ENCODE results near the gene FLVCR1. TPM values are rescaled to one million over a fixed set of nuclear protein-coding genes. Genes with fewer than 3 reads are reported as not detected.
"Not testable (repeated sequence)": the region's sequence is repeated elsewhere in the genome, so short reads cannot be mapped to it uniquely, and the experiment has no call there.

Gene FLVCR1
- total RNA-seq, 4 donors from 2014 or later: 19.8 to 83.4 (median 41.5) TPM

DNA sequence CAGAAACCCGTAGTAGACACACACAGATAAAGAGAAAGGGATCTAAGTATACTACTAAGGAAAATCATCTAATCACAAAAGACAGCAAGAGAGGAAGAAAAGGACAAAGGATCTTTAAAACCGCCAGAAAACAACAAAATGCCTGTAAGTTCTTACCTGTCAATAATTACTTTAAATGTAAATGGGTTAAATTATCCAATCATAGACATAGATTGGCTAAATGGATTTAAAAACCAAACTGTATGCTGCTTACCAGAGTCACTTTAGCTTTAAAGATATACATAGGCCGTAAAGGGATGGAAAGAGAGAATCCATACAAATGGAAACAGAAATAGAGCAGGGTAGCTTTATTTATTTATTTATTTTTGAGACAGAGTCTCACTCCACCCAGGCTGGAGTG lies 44.0 kb downstream of the FLVCR1 start:
- H3K27me3 ChIP-seq: no peaks in the 10 kb centered on the region
- TF ChIP-seq, protein P1, sequence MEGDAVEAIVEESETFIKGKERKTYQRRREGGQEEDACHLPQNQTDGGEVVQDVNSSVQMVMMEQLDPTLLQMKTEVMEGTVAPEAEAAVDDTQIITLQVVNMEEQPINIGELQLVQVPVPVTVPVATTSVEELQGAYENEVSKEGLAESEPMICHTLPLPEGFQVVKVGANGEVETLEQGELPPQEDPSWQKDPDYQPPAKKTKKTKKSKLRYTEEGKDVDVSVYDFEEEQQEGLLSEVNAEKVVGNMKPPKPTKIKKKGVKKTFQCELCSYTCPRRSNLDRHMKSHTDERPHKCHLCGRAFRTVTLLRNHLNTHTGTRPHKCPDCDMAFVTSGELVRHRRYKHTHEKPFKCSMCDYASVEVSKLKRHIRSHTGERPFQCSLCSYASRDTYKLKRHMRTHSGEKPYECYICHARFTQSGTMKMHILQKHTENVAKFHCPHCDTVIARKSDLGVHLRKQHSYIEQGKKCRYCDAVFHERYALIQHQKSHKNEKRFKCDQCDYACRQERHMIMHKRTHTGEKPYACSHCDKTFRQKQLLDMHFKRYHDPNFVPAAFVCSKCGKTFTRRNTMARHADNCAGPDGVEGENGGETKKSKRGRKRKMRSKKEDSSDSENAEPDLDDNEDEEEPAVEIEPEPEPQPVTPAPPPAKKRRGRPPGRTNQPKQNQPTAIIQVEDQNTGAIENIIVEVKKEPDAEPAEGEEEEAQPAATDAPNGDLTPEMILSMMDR (IDR thresholded peaks at IDR 0.05): no peak
- no peak for TF ChIP-seq POLR2A (IDR thresholded peaks at IDR 0.05)
- H3K4me3 ChIP-seq: no peak overlapping the region
- H3K9me3 ChIP-seq: peaks cover 0 to 13% (median 0%) of the 10 kb centered on the region in 4 donors
- DNase-seq: no peak
- H3K4me1 ChIP-seq: no peaks in the 10 kb centered on the region
- H3K27ac ChIP-seq: no peak overlapping the region
- peaks cover 0 to 28% (median 0%) of the 10 kb centered on the region in 3 donors for H3K36me3 ChIP-seq

DNA sequence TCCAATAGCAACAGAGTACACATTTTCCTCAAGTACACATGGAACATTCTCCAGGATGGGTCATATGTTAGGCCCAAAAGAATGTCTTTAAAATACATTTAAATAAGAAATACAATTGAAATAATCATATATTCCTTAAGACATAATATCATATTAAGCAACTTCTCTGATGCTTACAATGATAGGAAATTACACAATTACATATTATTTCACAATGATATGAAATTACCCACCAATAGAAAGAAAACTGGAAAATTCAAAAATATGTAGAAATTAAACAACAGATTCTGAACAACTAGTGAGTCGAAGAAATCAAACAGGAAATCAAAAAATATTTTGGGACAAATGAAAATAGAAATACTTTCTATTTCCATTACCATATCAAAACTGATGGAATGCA lies 45.6 kb downstream of the FLVCR1 start:
- no peak overlapping the region for H3K27ac ChIP-seq
- H3K9me3 ChIP-seq: peaks cover 0 to 13% (median 0%) of the 10 kb centered on the region in 4 donors
- no peaks in the 10 kb centered on the region for H3K4me1 ChIP-seq
- DNase-seq: no peak
- H3K4me3 ChIP-seq: no peak overlapping the region
- TF ChIP-seq POLR2A (IDR thresholded peaks at IDR 0.05): no peak
- TF ChIP-seq, protein P1 (IDR thresholded peaks at IDR 0.05): no peak
- H3K27me3 ChIP-seq: no peaks in the 10 kb centered on the region
- peaks cover 0 to 12% (median 0%) of the 10 kb centered on the region in 3 donors for H3K36me3 ChIP-seq

DNA sequence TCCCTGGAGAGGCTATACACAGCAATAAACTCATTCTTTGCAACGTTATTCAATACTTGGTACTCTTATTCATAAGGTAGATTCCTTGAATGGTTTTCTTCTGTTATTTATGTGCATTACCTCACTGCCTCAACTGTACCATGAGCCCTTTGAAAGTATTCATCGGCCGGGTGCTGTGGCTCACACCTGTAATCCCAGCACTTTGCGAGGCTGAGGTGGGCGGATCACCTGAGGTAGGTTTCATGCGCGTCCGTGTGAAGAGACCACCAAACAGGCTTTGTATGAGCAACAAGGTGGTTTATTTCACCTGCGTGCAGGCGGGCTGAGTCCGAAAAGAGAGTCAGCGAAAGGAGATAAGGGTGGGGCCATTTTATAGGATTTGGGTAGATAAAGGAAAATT lies 50.0 kb downstream of the FLVCR1 start:
- not testable (repeated sequence) for H3K36me3 ChIP-seq, H3K27me3 ChIP-seq, H3K9me3 ChIP-seq, H3K4me3 ChIP-seq, DNase-seq, H3K4me1 ChIP-seq, H3K27ac ChIP-seq

DNA sequence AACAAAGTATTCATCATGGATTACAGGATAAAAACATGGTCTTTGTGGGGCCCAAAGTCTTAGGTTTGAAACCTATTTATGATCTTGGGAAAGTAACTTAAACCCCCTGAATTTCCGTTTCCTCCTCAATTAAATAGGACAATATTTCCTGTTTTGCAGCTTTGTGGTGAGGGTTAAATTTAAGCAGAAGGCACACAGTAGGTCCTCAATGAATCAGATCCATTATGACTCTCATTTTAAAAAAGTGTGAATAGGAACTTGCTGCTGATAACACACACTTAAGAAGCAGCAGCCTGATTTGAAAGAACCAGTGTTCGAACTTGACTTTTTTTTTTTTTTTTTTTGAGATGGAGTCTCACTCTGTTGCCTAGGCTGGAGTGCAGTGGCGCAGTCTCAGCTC lies 50.9 kb downstream of the FLVCR1 start:
- Histone ChIP-seq H3K4me1 (no peaks in the 10 kb centered on the region), H3K4me3 (no peak overlapping the region)

DNA sequence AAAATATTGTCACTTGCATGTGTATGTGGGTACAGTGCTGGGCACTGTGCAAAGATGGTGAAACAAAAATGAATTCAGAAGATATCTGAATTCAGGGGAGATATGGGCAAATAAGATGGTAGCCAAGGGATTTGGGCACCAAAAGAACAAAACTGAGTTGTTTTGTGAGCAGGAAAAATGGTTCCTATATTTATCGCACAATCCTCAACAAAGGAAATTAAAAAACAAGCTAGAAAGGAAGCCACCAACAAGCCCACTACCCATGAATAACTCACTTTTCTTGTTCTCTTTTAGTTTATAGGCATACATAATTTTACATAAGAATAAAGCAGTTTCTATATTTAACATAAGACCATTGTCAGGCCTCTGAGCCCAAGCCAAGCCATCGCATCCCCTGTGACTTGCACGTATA lies 51.6 kb downstream of the FLVCR1 start:
- no peaks in the 10 kb centered on the region for H3K27me3 ChIP-seq
- no peaks in the 10 kb centered on the region for H3K9me3 ChIP-seq
- DNase-seq: no peak
- no peak for TF ChIP-seq POLR2A (IDR thresholded peaks at IDR 0.05)
- TF ChIP-seq, protein P1 (IDR thresholded peaks at IDR 0.05): no peak
- no peaks in the 10 kb centered on the region for H3K4me1 ChIP-seq
- no peaks in the 10 kb centered on the region for H3K36me3 ChIP-seq
- H3K27ac ChIP-seq: no peak overlapping the region
- no peak overlapping the region for H3K4me3 ChIP-seq

More for the DNA sequence above, 50.9 kb downstream of the FLVCR1 start:
- Histone ChIP-seq H3K9me3 (no peaks in the 10 kb centered on the region), H3K36me3 (no peaks in the 10 kb centered on the region), H3K27ac (no peak overlapping the region), H3K27me3 (no peaks in the 10 kb centered on the region)
- no peak for TF ChIP-seq POLR2A (IDR thresholded peaks at IDR 0.05)
- TF ChIP-seq, protein P1 (IDR thresholded peaks at IDR 0.05): no peak
- no peak for DNase-seq

DNA sequence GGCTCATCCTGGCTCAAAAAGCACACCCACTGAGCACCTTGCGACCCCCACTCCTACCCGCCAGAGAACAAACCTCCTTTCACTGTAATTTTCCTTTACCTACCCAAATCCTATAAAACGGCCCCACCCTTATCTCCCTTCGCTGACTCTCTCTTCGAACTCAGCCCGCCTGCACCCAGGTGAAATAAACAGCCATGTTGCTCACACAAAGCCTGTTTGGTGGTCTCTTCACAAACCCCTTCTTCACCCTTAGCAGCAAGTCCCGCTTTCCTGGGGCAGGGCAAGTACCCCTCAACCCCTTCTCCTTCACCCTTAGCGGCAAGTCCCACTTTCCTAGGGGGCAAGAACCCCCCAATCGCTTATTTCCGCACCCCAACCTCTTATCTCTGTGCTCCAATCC lies 52.1 kb downstream of the FLVCR1 start:
- DNase-seq, H3K27me3 ChIP-seq, H3K36me3 ChIP-seq, H3K4me3 ChIP-seq, H3K9me3 ChIP-seq, H3K4me1 ChIP-seq, H3K27ac ChIP-seq: not testable (repeated sequence)

DNA sequence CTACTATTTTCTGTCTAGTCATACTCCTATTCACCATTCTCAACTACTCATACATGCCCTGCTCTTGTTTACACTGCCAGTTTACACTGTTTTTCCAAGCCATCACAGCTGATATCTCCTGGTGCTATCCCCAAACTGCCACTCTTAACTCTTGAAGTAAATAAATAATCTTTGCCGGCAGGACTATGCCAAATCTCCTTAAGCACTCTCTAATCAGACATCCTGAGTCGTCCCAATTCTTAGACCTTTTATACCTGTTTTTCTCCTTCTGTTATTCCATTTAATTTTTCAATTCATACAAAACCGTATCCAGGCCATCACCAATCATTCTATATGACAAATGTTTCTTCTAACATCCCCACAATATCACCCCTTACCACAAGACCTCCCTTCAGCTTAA lies 55.6 kb downstream of the FLVCR1 start:
- H3K27ac ChIP-seq, H3K36me3 ChIP-seq, H3K4me1 ChIP-seq, H3K27me3 ChIP-seq, DNase-seq, H3K9me3 ChIP-seq, H3K4me3 ChIP-seq: not testable (repeated sequence)

DNA sequence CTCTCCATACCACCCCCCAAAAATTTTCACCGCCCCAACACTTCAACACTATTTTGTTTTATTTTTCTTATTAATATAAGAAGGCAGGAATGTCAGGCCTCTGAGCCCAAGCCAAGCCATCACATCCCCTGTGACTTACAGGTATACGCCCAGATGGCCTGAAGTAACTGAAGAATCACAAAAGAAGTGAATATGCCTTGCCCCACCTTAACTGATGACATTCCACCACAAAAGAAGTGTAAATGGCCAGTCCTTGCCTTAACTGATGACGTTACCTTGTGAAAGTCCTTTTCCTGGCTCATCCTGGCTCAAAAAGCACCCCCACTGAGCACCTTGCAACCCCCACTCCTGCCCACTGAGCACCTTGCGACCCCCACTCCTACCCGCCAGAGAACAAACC lies 56.0 kb downstream of the FLVCR1 start:
- H3K27me3 ChIP-seq, H3K9me3 ChIP-seq, H3K4me1 ChIP-seq, DNase-seq, H3K36me3 ChIP-seq, H3K4me3 ChIP-seq, H3K27ac ChIP-seq: not testable (repeated sequence)

Measured in Peyer's patch (tissue), 4 donors.